LNCAP (cell line): ENCODE data around the gene GRM7.

Experiments used
- CTCF ChIP-seq: fragments of 450-650 bp; IDR thresholded peaks from 2 replicates; pipeline ENCODE4 v1.5.1; 2017; ENCODE audit warnings: mild to moderate bottlenecking

Gene GRM7

GRCh38 chr3:7760718-7761117, 899.8 kb downstream of the GRM7 start:
- TF ChIP-seq CTCF: no peak

GRCh38 chr3:7764115-7764514, 903.2 kb downstream of the GRM7 start:
- no peak for TF ChIP-seq CTCF

- no peak for TF ChIP-seq CTCF
Measured at GRCh38 chr3:7766530-7766929, 905.6 kb downstream of the GRM7 start.

GRCh38 chr3:7779331-7779730, 918.4 kb downstream of the GRM7 start:
- TF ChIP-seq CTCF: no peak

GRCh38 chr3:7781395-7781794, 920.5 kb downstream of the GRM7 start:
- TF ChIP-seq CTCF: no peak

- TF ChIP-seq CTCF: peak; percentile 40; the same call in 1 of the 2 replicates
Measured at GRCh38 chr3:7787871-7788828, 927.2 kb downstream of the GRM7 start.

GRCh38 chr3:7788881-7789280, 928.0 kb downstream of the GRM7 start:
- TF ChIP-seq CTCF: no peak
